ENCODE results near the gene ATP6V0A1. TPM values are rescaled to one million over a fixed set of nuclear protein-coding genes. Genes with fewer than 3 reads are reported as not detected.

The ATP6V0A1 gene
- total and polyA plus RNA-seq, 5 donors: 33.4 to 57.7 (median 45.2) TPM

GRCh38 chr17:42509841-42510240 is 51.2 kb downstream of the ATP6V0A1 start:
- no peak for DNase-seq
- ATAC-seq: no peak
- H3K4me1 ChIP-seq (ENCODE audit: control insufficient read depth, insufficient read depth, low read length): peaks cover 13% of the 10 kb centered on the region
- H3K27ac ChIP-seq (ENCODE audit: low read length): no peak overlapping the region
- intact Hi-C loops (cut with DNase I): loop anchor here (5.0 to 10.0 kb wide), 3 partner anchors 38 to 185 kb away; partner anchors contain the start of gene CAVIN1 (in 2 of the 4)
- 86% methylated on average over 2 of the region's 2 CpGs for WGBS
- H3K4me3 ChIP-seq (ENCODE audit: low read length): no peak overlapping the region
- H3K9me3 ChIP-seq (ENCODE audit: control insufficient read depth, low read length): no peaks in the 10 kb centered on the region
- no peaks in the 10 kb centered on the region for H3K27me3 ChIP-seq (ENCODE audit: control insufficient read depth, insufficient read depth)

- WGBS: 56% methylated on average over 9 of the region's 9 CpGs
- intact Hi-C loops (cut with DNase I): loop anchor here in 3 of 4 donors (10.0 kb wide), 2 partner anchors 87 to 187 kb away; partner anchors contain the start of gene CAVIN1 (in 2 of the 3)
- Histone ChIP-seq H3K4me1 (ENCODE audit: control insufficient read depth, insufficient read depth, low read length) (peaks cover 20% of the 10 kb centered on the region), H3K27me3 (ENCODE audit: control insufficient read depth, insufficient read depth) (no peaks in the 10 kb centered on the region), H3K9me3 (ENCODE audit: control insufficient read depth, low read length) (no peaks in the 10 kb centered on the region), H3K4me3 (ENCODE audit: low read length) (no peak overlapping the region), H3K27ac (ENCODE audit: low read length) (peak overlapping the region; percentile 81)
- DNase-seq (peak in 1 of 3 donors; percentile 60), ATAC-seq (no peak)
These were observed 53.6 kb downstream of the ATP6V0A1 start for GRCh38 chr17:42512246-42512645.

- Histone ChIP-seq H3K27ac (ENCODE audit: low read length) (peak overlapping the region; percentile 81), H3K4me1 (ENCODE audit: control insufficient read depth, insufficient read depth, low read length) (peaks cover 20% of the 10 kb centered on the region), H3K4me3 (ENCODE audit: low read length) (no peak overlapping the region), H3K27me3 (ENCODE audit: control insufficient read depth, insufficient read depth) (no peaks in the 10 kb centered on the region), H3K9me3 (ENCODE audit: control insufficient read depth, low read length) (no peaks in the 10 kb centered on the region)
- intact Hi-C loops (cut with DNase I): loop anchor here in 3 of 4 donors (10.0 kb wide), 2 partner anchors 88 to 188 kb away; partner anchors contain the start of gene CAVIN1 (in 2 of the 3)
- peak; percentile 14 to 15 for ATAC-seq
- 49% methylated on average over 6 of the region's 6 CpGs for WGBS
- peak in 1 of 3 donors; percentile 41 for DNase-seq
These were observed 54.1 kb downstream of the ATP6V0A1 start for GRCh38 chr17:42512733-42513251.

GRCh38 chr17:42513686-42514085 is 55.0 kb downstream of the ATP6V0A1 start:
- Histone ChIP-seq H3K27ac (ENCODE audit: low read length) (peak overlapping the region; percentile 53), H3K27me3 (ENCODE audit: control insufficient read depth, insufficient read depth) (no peaks in the 10 kb centered on the region), H3K9me3 (ENCODE audit: control insufficient read depth, low read length) (no peaks in the 10 kb centered on the region), H3K4me1 (ENCODE audit: control insufficient read depth, insufficient read depth, low read length) (peaks cover 27% of the 10 kb centered on the region), H3K4me3 (ENCODE audit: low read length) (no peak overlapping the region)
- ATAC-seq (no peak), DNase-seq (peak in 1 of 3 donors; percentile 22)
- intact Hi-C loops (cut with DNase I): loop anchor here in 3 of 4 donors (10.0 kb wide), 2 partner anchors 89 to 189 kb away; partner anchors contain the start of gene CAVIN1 (in 2 of the 3)
- 92% methylated on average over 11 of the region's 11 CpGs for WGBS

- no peak for ATAC-seq
- H3K4me1 ChIP-seq (ENCODE audit: control insufficient read depth, insufficient read depth, low read length): peaks cover 33% of the 10 kb centered on the region
These were observed 55.6 kb downstream of the ATP6V0A1 start for GRCh38 chr17:42514279-42514678.

GRCh38 chr17:42514867-42515266 is 56.2 kb downstream of the ATP6V0A1 start:
- no peak overlapping the region for H3K27ac ChIP-seq (ENCODE audit: low read length)
- H3K4me1 ChIP-seq (ENCODE audit: control insufficient read depth, insufficient read depth, low read length): peaks cover 38% of the 10 kb centered on the region
- 86% methylated on average over 8 of the region's 8 CpGs for WGBS
- ATAC-seq (no peak), DNase-seq (peak in 1 of 3 donors; percentile 11)
- intact Hi-C loops (cut with DNase I): loop anchor here (5.0 to 10.0 kb wide), 3 partner anchors 90 to 193 kb away; partner anchors contain the start of gene CAVIN1 (in 2 of the 4)
- no peaks in the 10 kb centered on the region for H3K9me3 ChIP-seq (ENCODE audit: control insufficient read depth, low read length)
- H3K4me3 ChIP-seq (ENCODE audit: low read length): no peak overlapping the region
- H3K27me3 ChIP-seq (ENCODE audit: control insufficient read depth, insufficient read depth): no peaks in the 10 kb centered on the region

More at GRCh38 chr17:42514279-42514678, 55.6 kb downstream of the ATP6V0A1 start:
- WGBS: 96% methylated on average over 11 of the region's 11 CpGs
- intact Hi-C loops (cut with DNase I): loop anchor here in 3 of 4 donors (10.0 kb wide), 2 partner anchors 89 to 189 kb away; partner anchors contain the start of gene CAVIN1 (in 2 of the 3)
- Histone ChIP-seq H3K4me3 (ENCODE audit: low read length) (no peak overlapping the region), H3K27ac (ENCODE audit: low read length) (no peak overlapping the region), H3K27me3 (ENCODE audit: control insufficient read depth, insufficient read depth) (no peaks in the 10 kb centered on the region), H3K9me3 (ENCODE audit: control insufficient read depth, low read length) (no peaks in the 10 kb centered on the region)
- DNase-seq: peak in 1 of 3 donors; percentile 35

GRCh38 chr17:42517516-42517915 is 58.8 kb downstream of the ATP6V0A1 start:
- Histone ChIP-seq H3K4me1 (ENCODE audit: control insufficient read depth, insufficient read depth, low read length) (peaks cover 50% of the 10 kb centered on the region), H3K27me3 (ENCODE audit: control insufficient read depth, insufficient read depth) (no peaks in the 10 kb centered on the region), H3K9me3 (ENCODE audit: control insufficient read depth, low read length) (no peaks in the 10 kb centered on the region), H3K27ac (ENCODE audit: low read length) (peak overlapping the region; percentile 99), H3K4me3 (ENCODE audit: low read length) (no peak overlapping the region)
- ATAC-seq: peak; percentile 60 to 62
- DNase-seq: peak; percentile 87 to 96 (median 96)
- intact Hi-C loops (cut with DNase I): loop anchor here (5.0 to 10.0 kb wide), 3 partner anchors 93 to 195 kb away; partner anchors contain the start of gene CAVIN1 (in 2 of the 4)
- WGBS: 11% methylated on average over 9 of the region's 9 CpGs

- WGBS: 29% methylated on average over 9 of the region's 9 CpGs
- Histone ChIP-seq H3K9me3 (ENCODE audit: control insufficient read depth, low read length) (no peaks in the 10 kb centered on the region), H3K4me3 (ENCODE audit: low read length) (no peak overlapping the region), H3K4me1 (ENCODE audit: control insufficient read depth, insufficient read depth, low read length) (peaks cover 50% of the 10 kb centered on the region), H3K27me3 (ENCODE audit: control insufficient read depth, insufficient read depth) (no peaks in the 10 kb centered on the region), H3K27ac (ENCODE audit: low read length) (peak overlapping the region; percentile 99)
- DNase-seq (peak; percentile 88 to 90 (median 90)), ATAC-seq (peak; percentile 52 to 69)
- intact Hi-C loops (cut with DNase I): loop anchor here (5.0 to 10.0 kb wide), 3 partner anchors 93 to 196 kb away; partner anchors contain the start of gene CAVIN1 (in 2 of the 4)
These were observed 59.5 kb downstream of the ATP6V0A1 start for GRCh38 chr17:42518046-42518754.

GRCh38 chr17:42518755-42519545 is 60.3 kb downstream of the ATP6V0A1 start:
- 12% methylated on average over 6 of the region's 6 CpGs for WGBS
- Histone ChIP-seq H3K9me3 (ENCODE audit: control insufficient read depth, low read length) (no peaks in the 10 kb centered on the region), H3K4me1 (ENCODE audit: control insufficient read depth, insufficient read depth, low read length) (peaks cover 44% of the 10 kb centered on the region), H3K27ac (ENCODE audit: low read length) (peak overlapping the region; percentile 99), H3K4me3 (ENCODE audit: low read length) (no peak overlapping the region), H3K27me3 (ENCODE audit: control insufficient read depth, insufficient read depth) (no peaks in the 10 kb centered on the region)
- intact Hi-C loops (cut with DNase I): loop anchor here (5.0 to 10.0 kb wide), 3 partner anchors 94 to 197 kb away; partner anchors contain the start of gene CAVIN1 (in 2 of the 4)
- DNase-seq: peak; percentile 78 to 89 (median 83)
- peak; percentile 27 to 66 for ATAC-seq

All from right cardiac atrium (tissue), 5 donors.